Motor neuron (in vitro differentiated cells): ENCODE data around the gene CHD9NB. TPM values are rescaled to one million over a fixed set of nuclear protein-coding genes. Genes with fewer than 3 reads are reported as not detected.

Experiments
- ATAC-seq, 8 experiments: fragments of 200-7000 bp; cut with Tn5 transposase; replicated peaks in 6 of 8; 2 replicates each; pipeline ENCODE4 v1.8.0; 2021; ENCODE audit warnings: mild to moderate bottlenecking in 8 of 8, moderate library complexity in 8 of 8
- H3K27ac ChIP-seq, 2 donors: fragments of 250-450 bp; sonication (Bioruptor Pico); 2 replicates each; pipeline ENCODE4 v1.9.0; 2021; ENCODE audit warnings: antibody characterized with exemption in 2 of 2, mild to moderate bottlenecking in 2 of 2, moderate library complexity in 1 of 2
- H3K4me1 ChIP-seq, 2 donors: fragments of 250-450 bp; sonication (Bioruptor Pico); replicated peaks in 1 of 2; 2 replicates each; pipeline ENCODE4 v1.6.1; 2021; ENCODE audit warnings: antibody characterized with exemption in 2 of 2, mild to moderate bottlenecking in 2 of 2, moderate library complexity in 1 of 2
- H3K4me3 ChIP-seq, 5 donors: fragments of 250-450 bp; sonication (Bioruptor Pico); 2 replicates each; pipeline ENCODE4 v1.9.0; 2021; ENCODE audit warnings: antibody characterized with exemption in 5 of 5, mild to moderate bottlenecking in 5 of 5, moderate library complexity in 4 of 5
- WGBS, 10 experiments: fragments of 450-650 bp; shearing (Covaris generic); methylation state at CpG; one replicate each; pipeline ENCODE4 v1.0.0; 2022; 5-methylcytosine and 5-hydroxymethylcytosine counted together
- in situ Hi-C, 9 experiments: fragments of 400-800 bp; cut with MboI; loops; one replicate each; pipeline ENCODE4 v1.15.0; 2021; ENCODE audit warnings: low sequenced_read_pairs in 9 of 9, low pct_unique_long_range_greater_than_20kb in 2 of 9; ENCODE audit not compliant: unreplicated experiment in 9 of 9
- total RNA-seq, 8 experiments: library from RNA; unstranded; fragments of 300-600 nt; gene quantifications; 2 replicates each; pipeline versions ENCODE4 v1.2.3 to v1.2.4, GENCODE V29; 2022

CHD9NB gene
- total RNA-seq, 8 experiments from 2014 or later = 0.05 to 20.8 (median 3.0) TPM; not detected in 2

GRCh38 chr16:52991572-52991971, 61.1 kb downstream of the CHD9NB start:
- WGBS, 10 experiments = 60 to 100% (median 100%) methylated on average over 1 of the region's 1 CpG; no CpG with 5 or more reads in 3 of the 10 experiments
- Histone ChIP-seq H3K4me3 (no peak overlapping the region), H3K27ac (no peak overlapping the region), H3K4me1 (peaks cover 0 to 3% of the 10 kb centered on the region in 2 donors)
- no peak for ATAC-seq
- in situ Hi-C loops = no loop called here

Other genes starting within 250 kb of the CHD9NB start
- gene CHD9, start 2.1 kb upstream of the CHD9NB start, total RNA-seq = 100 to 1,000 TPM in 1 of 8 experiments, 10 to 100 TPM in 7; 57.0 to 109 (median 65.7) TPM